GM03348 (cell line): Measurements from ENCODE around the gene RIMS4.
"Not testable (repeated sequence)": the region's sequence is repeated elsewhere in the genome, so short reads cannot be mapped to it uniquely, and the experiment has no call there.

ENCODE experiments used
- DNase-seq: peaks from one replicate; pipeline ENCODE4 v3.0.0; 2012; ENCODE audit warnings: low spot score

The RIMS4 gene

GRCh38 chr20:44795836-44796235 lies 14.5 kb downstream of the RIMS4 start:
- no peak for DNase-seq

DNA sequence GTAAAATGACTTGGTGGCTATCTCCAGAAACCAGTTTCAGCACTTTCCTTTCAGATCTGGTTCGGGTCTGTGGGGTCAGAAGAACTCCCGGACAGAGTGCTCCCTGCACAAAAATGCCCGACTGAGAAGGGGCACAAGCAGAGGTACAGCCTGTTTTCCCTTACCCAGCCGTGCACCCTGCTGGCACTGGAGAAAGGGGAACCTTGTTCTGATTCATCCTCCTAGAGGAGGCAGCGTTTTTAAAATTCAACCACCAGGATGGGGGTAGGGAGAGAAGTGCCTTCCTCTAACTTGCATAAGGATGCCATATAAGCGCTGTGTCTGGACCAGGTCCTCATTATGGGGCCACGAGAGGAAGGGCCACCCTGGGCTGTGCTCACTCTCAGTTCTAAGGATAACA lies 17.6 kb downstream of the RIMS4 start:
- DNase-seq: no peak

GRCh38 chr20:44790638-44791393 lies 19.5 kb downstream of the RIMS4 start:
- no peak for DNase-seq

DNA sequence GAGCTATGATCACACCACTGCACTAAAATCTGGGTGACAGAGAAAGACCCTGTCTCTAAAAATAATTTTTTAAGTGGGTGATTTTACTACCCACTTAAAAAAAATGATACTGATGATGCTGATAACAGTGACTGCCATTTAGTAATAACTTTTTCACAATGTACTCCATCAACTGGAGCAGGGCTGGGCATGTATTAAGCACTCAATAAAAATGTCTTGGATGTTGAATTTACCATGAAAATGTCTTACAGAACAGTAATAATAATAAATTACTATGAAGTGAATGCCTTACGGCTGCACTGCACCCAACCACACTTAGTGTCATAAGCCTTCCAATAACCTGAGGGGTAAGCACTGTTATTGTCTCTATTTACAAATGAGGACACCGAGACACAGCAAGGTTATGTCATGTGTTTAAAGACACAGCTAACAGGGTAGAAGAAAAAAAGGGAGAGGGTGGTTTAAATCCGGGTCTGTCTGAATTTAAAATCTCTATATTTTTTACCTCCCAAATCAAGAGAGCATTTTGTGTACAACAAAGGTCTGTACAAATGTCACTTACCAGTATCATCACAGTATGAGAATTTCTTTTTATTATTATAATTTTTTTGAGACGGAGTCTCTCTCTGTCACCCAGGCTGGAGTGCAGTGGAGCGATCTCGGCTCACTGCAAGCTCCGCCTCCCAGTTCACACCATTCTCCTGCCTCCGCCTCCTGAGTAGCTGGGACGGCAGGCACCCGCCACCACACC lies 21.5 kb downstream of the RIMS4 start:
- no peak for DNase-seq

DNA sequence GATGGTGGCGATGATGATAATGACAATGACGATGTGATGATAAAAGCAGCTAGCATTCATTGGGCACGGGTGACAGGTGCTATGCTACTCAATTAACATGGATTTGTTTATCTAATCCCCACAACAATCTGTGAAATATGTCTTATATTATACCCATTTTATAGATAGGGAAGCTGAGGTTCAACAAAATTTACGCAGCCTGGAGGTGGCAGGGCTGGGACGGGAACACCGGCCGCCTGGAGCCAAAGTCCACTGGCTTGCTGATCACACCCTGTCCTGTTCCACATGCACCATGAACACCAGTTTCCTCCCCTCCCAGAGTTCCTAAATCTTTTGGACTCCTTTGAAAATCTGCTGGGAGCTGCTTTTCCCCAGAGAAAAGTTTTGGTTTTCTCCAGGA lies 23.0 kb downstream of the RIMS4 start:
- DNase-seq: no peak

DNA sequence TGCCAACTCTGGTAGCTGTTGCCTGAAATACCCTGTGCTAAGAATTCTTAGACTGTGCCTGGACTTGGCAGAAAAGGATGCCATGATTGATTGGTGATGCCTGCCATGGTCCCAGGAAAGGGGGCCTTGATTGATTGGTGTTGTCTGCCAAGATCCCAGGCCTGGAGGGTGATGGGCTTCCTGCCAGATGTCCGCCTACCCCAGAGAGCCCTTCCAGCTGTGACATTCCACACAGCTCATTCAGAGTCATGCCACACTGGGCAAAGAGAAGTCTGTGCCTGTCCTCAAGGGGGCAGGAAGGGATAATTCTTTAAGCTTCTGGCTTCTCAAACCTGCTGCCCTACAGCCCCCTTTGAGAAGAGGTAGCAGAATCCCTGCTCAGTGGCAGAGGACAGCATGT lies 24.6 kb downstream of the RIMS4 start:
- DNase-seq: no peak

GRCh38 chr20:44784688-44785087 lies 25.7 kb downstream of the RIMS4 start:
- DNase-seq: no peak

- no peak for DNase-seq
These were observed 28.6 kb downstream of the RIMS4 start for GRCh38 chr20:44781791-44782190.

DNA sequence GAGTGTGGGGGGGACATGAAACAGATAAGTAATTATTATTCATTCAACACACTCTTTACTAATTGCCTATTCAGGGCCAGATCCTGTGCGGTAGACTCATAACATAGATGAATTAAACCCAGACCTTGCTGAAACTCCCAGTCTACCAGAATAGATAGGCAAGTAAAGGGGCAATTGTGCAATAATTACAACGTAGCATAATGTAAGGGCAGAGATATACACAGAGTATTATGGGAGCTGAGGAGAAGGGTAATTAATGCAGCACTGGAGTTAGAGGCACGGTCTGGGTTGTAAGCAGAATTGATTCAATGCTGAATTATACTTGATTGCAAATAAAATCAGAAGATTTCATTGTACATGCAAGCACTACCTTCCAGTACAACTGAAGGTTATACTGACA lies 29.2 kb downstream of the RIMS4 start:
- no peak for DNase-seq

- peak; percentile 72 for DNase-seq
These were observed 30.1 kb downstream of the RIMS4 start for GRCh38 chr20:44780226-44780625.

DNA sequence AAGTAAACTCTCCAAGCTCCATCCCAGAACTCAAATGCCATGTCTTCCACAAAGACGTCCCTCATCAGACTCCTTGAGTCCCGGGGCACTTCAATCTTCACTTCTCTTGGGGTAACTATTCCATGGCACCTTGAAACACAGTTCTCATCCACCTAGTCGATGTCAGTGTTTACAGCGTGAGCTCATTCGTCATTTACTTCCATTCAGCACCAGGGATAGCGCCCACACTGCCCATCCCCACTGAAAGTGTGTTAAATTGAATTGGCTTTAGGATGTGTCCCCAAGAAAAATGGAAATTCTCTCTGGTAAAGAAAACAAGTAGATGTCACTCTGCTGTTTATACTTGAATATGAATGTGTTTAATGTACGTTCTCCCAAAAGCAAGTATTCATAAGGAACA lies 33.4 kb downstream of the RIMS4 start:
- DNase-seq: peak; percentile 43

DNA sequence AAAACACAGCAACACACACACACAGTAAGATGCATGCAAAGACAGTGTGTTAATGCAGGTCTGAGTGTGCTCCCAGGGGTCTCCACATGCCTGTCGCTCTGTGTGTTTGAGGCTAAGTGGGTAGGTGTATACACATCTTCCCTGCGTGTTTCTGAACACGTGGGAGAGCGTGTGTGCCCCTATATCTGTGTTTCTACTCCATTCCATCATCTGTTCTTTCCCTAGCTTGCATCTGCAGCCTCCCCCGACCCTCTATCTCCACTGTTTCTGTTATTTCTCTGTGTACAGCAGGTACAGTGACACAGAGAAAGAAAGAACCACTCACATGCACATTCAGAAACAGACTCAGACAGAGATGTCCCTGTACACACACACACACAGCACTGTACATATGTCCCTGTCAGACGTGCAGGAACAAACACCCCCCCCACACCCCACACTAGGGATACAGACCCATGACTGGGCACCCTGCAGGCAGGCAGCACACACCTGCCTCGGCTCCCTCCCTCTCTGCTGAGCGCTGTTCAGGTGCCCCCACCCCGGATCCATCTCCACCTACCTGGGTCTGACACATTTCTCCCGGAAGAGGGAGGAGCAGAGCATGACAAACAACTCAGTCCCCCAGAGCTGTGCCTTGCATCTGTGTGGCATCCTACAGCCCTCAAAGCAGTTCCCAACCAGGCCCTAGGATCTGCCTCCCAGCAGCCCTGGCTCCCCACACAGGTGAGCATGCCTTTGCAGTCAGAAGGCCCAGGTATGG lies 37.1 kb downstream of the RIMS4 start:
- no peak for DNase-seq

- no peak for DNase-seq
These were observed 37.7 kb downstream of the RIMS4 start for GRCh38 chr20:44772636-44773035.

- no peak for DNase-seq
These were observed 39.2 kb downstream of the RIMS4 start for GRCh38 chr20:44771172-44771535.

- DNase-seq: no peak
These were observed 39.7 kb downstream of the RIMS4 start for GRCh38 chr20:44770484-44771171.

DNA sequence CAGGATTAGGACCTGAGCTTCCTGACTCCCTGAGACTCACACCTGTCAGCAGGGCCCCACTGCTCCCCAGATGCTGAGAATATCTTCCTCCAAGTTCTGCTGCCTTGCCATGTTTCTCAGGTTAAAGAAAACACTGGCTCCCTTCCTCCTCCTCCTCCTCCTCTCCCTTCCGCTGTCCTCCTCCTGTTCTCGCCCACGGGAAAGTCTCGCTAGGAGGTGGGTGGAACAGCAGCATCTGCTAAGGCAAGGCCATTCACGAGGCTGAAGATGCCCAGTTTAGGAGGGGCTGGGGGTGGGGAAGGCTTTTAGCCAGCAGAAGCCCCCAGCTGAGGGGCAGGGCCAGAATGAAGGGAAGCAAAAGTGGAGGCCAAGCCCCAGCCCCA lies 40.9 kb downstream of the RIMS4 start:
- no peak for DNase-seq

DNA sequence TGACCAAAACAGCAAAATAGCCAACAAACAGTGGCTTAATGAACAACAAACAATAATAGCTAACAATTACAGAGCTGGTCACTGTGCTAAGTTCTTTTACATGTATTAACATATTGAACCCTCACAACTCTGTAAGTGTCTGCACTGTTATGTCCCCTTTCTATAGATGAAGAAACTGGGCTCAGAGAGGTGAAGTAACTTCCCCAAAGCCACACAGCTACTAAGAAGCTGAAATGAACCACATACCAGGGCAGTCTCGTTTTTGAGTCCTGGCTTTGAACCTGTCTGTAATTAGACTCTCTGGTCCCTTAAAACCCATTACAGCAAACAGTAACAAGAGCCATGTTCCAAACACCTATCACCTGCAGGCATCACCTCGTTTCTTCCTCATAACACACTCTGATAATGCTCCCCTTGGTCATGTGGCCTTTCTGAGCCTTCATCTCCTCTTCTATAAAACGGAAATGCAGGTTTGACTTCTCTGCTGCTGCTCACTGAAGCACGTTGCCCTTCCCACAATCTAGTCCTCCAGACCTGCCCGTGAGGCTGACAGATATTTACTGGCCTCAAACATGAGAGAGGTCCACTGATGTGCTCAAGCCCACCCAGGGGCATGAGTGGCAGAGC lies 41.4 kb downstream of the RIMS4 start:
- no peak for DNase-seq

DNA sequence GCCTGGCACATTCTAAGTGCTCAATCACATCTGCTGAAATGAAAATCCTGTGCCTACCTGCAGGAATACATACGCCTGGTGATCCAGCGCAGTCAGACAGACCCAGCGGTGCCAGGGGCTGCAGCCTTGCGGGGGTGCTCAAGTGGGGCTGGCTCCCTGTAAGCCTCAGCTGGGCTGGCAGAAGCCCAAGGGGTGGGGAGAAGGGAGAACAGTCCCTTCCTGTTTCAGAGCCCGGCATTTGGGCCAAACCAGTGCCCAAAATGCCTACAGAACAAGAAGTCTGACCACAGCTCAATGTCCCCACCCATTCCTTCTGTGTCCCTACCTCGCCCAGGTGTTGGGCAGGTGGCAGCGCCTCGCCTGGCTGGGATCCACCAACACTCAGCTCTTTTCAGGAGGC lies 42.1 kb downstream of the RIMS4 start:
- no peak for DNase-seq

DNA sequence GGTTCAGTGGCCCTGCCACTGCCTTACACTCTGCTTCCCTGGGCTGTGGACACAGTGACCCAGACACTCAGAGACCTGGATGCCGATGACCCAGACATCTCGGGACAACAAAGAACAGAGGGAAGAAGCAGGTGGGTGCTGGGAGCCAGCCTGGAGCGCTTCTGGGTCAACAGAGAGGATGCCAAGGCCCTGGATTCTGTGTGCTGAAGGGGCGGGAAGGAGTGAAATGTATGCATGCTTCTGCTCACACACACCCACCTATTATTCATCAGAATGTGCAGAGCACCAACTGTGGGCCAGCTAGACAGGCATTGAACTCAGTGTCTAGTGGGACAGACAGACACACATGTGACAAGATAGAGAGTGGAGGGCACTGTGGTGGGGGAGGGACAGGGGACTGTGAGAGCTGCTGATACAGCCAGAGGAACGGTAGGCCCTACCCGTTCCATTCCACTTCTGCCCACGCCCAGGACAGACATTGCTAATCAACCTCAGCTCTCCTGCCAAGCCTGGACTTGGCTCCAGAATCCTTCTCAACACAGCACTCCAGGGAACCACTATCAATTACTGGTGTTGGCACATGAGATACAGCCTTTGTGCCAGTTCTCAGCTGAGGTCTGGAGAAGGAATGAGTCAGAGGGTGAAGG lies 44.5 kb downstream of the RIMS4 start:
- no peak for DNase-seq

- DNase-seq: no peak
These were observed 45.3 kb downstream of the RIMS4 start for GRCh38 chr20:44765091-44765490.

DNA sequence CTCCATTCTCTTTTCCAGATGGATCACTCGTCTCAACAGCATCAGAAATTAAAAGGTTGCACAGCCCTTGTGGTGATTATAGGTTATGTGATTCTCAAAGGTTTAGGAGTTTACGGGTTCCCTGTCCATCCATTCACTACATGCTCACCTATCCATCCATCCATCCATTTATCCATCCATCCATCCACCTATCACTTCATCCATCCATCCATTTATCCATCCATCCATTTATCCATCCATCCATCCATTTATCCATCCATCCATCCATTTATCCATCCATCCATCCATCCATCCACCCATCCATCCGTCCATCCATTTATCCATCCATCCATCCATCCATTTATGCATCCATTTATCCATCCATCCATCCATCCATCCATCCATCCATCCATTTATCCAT lies 46.5 kb downstream of the RIMS4 start:
- not testable (repeated sequence) for DNase-seq
